GM21737 (cell line): Measurements from ENCODE around the gene CATSPERB.
"Not testable (repeated sequence)": the region's sequence is repeated elsewhere in the genome, so short reads cannot be mapped to it uniquely, and the experiment has no call there.

ENCODE experiments used
- ATAC-seq: cut with Tn5 transposase; IDR thresholded peaks from one replicate; pipeline ENCODE4 v1.9.1; 2021; ENCODE audit warnings: mild to moderate bottlenecking, moderate library complexity; ENCODE audit not compliant: unreplicated experiment

Gene CATSPERB

DNA sequence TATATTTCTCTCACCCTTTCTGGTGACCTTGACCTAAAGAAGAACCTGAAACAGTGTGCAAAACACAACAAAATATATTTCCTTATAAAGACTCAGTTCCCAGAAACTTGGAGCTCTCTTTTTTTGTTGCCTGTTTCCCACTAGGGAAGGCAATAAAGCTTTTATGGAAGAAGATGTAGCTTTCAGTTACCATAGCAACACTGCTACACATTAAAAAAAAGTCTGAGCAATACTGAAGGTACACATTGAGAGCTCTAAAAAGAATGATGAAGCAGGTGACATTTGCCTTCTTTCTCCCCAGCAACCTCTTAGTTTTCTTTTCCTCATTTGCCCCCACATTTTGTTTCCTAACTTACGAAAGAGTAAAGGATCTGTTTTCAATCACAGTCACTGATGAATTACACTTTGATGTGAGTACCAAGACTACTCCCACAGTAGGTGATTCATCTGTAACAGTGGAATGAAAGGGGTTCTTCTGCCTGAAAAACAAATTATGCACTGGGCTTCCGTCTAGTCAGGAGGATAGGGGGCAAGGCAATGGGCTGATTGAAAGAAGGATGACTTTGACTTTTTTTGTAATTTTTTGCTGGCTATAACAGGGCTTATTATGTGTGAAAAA, 1.1 kb upstream of the CATSPERB start:
- ATAC-seq: no peak

DNA sequence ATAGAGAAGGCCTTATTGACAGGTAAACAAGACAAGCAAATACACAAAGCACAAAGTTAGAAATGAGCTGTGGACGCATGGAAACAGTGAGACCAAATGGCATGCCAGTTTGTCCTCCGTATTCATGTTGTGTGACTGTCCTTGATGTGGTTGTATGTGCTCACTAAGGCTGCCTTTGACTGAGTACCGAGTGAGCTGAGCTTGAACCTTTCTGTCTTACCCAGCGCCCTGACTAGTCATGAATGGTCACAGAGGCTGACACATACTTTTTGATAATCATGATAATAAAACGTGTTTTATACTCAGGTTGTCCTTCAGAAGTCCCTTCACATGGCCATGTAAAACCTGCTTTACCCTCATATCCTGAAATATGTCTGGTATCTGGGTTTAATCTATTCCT, 553 bp upstream of the CATSPERB start:
- no peak for ATAC-seq

DNA sequence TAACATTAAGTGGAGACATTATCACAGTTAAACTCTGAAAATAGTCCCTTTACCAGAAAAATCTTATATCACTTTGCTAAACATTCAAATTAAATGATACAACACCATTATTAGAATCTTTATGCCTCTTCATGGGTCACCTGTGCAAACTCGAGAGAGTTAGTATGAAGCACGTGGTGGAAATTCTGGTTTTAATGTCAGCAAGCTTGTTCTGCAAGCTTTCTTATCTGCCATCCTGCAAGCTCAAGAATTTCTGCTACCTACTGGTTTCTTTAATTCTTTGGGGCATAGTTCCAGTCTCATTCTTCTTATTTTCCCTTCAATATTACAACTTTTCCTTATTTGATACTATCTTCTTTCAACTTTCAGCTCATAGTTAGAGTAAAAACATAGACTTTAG, 868 bp downstream of the CATSPERB start:
- ATAC-seq: no peak

GRCh38 chr14:91729756-91730155, 2.1 kb downstream of the CATSPERB start:
- ATAC-seq: no peak

GRCh38 chr14:91728616-91729183, 3.2 kb downstream of the CATSPERB start:
- no peak for ATAC-seq

GRCh38 chr14:91727121-91727520, 4.8 kb downstream of the CATSPERB start:
- no peak for ATAC-seq

- no peak for ATAC-seq
Observed at GRCh38 chr14:91723501-91723900, 8.4 kb downstream of the CATSPERB start.

- no peak for ATAC-seq
Observed at GRCh38 chr14:91722386-91722785, 9.5 kb downstream of the CATSPERB start.

DNA sequence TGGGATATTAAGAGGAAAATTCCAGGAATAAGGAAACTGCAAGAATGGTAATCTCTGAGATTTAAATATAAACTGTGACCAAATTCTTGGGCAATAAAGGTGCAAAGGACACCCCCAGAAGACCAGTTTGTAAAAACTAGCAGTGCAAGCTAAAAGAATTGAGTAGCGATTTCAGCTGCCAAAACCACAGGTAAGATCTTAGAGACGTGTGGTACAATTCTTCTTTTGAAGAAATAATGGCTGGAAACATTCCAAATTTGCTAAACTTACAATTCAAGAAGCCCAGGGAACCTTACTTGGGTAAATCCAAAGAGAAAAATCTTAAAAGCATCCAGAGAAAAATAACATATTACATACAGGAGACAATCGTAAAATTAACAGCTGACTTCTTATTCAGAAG, 12.0 kb downstream of the CATSPERB start:
- ATAC-seq: no peak

- ATAC-seq: no peak
Observed at GRCh38 chr14:91716999-91717398, 14.9 kb downstream of the CATSPERB start.

DNA sequence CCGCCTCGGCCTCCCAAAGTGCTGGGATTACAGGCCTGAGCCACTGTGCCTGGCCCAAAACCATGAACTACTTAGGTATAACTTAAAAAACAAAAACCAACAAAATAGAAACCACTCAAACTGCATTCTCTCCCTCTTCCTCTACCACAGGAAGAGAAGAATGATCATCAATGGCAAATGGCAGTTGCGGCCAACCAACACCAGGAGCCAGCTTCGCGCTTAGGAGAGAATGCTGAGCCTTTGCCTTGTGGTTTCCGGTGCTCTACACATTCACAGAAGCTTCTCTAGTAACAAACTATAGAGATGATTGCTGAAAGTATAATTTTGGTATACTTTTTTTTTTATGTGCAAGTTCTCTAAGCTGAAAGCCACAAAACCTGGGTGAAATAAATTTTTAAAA, 17.1 kb downstream of the CATSPERB start:
- ATAC-seq: no peak

DNA sequence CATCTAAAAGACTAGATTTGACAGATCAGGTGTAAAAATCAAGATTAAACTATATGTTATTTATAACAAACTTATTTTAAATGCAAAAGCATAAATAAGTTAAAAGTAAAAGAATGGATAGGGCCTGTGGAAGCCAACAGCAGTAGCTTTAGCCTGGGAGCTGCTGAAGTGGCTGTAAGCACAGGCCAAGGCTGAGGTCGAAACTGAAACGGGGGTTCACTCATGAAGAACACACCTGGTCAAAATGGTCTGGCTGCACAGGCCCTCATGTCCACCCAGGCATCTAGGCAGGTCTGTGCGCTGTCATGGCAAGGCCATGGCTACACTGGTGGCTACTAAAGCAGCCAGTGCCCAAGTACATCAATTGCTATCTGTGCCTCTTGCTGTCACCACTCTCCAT, 23.1 kb downstream of the CATSPERB start:
- no peak for ATAC-seq

GRCh38 chr14:91706996-91707395, 24.9 kb downstream of the CATSPERB start:
- no peak for ATAC-seq

DNA sequence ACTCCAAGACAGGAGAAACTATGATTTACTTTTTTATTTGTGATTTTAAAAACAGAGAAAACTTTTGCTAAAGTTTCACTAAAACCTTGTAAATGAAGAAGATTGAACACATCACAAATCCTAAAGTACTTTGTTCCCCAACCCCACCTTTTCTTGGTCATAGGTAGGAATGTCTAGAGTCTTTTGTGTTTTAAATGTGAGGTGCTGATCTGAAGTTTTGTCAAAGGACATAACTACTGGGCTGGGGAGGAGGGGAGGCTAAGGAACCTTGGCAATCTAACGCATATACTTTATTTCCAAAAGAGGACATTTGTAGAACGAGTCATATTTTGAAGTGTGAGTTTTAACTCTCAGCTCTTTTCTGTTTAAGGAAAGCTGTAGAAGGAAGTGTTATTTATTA, 37.2 kb downstream of the CATSPERB start:
- ATAC-seq: no peak

- ATAC-seq: no peak
Observed at GRCh38 chr14:91693346-91693745, 38.5 kb downstream of the CATSPERB start.

GRCh38 chr14:91692075-91692474, 39.8 kb downstream of the CATSPERB start:
- ATAC-seq: no peak

GRCh38 chr14:91689608-91690007, 42.3 kb downstream of the CATSPERB start:
- ATAC-seq: no peak

- ATAC-seq: not testable (repeated sequence)
Observed at GRCh38 chr14:91687436-91687835, 44.5 kb downstream of the CATSPERB start.

- ATAC-seq: no peak
Observed at GRCh38 chr14:91685600-91685999, 46.3 kb downstream of the CATSPERB start.

DNA sequence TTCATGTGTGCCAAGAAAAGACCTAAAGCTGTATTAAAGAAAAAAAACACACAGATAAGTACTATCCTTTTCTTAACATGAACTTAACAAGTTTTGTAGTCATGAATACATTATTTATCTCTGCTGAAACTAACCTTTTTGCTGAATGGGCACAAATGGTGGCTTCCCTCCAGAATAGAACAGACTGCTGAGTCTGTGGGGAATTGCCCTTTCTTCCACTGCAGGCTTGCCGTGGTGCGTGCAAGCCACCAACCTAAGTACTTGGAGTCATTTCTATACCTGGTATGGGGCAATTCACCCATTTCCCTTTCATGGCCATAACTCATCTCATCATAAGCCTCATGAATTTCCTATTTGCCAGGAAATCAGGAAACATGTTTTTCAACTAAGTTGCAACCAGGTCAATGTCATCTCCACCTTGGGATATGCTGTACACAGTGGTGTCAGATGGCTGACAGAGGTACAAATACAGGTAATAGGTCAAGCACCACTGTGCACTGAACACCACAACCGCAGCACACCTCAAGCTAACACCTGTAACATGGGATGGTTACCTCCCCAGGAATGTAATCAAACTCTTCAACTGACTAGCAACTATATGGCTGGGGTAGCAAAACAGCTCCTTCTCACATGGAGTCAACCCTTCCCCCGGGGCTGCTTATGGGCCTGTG, 49.9 kb downstream of the CATSPERB start:
- ATAC-seq: no peak

DNA sequence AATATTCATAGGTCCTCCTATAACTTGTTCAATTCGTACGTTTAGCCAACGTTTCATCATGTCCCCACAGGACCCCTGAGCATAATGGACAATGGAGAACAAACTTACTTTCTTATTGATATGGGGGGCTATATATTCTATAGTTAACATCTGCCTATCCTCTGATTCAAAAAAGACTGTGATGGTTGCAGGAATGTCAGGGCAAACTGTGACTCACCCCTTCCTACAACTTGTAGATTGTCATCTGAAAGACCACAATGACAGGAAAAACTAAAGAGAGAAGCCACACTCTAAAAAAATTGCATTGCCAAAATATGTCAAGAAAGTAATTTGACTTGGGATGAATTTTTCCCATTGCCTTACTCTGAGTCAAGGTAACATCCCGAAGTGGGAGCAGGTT, 50.8 kb downstream of the CATSPERB start:
- ATAC-seq: no peak

DNA sequence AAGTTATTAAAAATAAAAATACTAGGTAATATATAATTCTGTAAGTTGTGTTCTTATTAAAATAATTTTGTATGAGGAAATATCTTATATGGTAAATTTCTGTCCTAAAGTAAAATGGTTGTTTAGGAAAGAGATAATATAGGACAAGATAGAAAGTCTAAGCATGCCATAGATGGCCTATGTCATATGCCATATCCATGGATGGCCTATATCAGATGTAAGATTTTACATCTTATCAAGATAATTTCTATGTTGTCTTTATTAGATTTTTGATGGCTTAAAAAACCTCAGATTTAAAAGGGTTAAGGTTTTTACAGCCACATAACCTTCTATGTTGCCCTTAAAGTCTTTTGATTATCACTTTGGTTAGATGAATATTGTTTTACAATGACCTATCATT, 52.6 kb downstream of the CATSPERB start:
- no peak for ATAC-seq

- ATAC-seq: not testable (repeated sequence)
Observed at GRCh38 chr14:91677687-91678086, 54.2 kb downstream of the CATSPERB start.
